T-helper 2 cell treated with Interferon-gamma antibody and Interleukin-4, amounts not matched to agents 5 μg/mL and 100 μg/mL, for 36 hours (primary cell): ENCODE data around the gene RAD51B.
A peak's percentile ranks its signal among the peaks of the same experiment; 100 is the strongest.

Experiments
- DNase-seq: peaks from one replicate; pipeline ENCODE4 v3.0.0; 2021; ENCODE audit warnings: low spot score
- H3K27ac Mint-ChIP-seq: one replicate; pipeline ENCODE4 v1.8.0; 2021; ENCODE audit warnings: mild to moderate bottlenecking, mixed read lengths
- H3K27me3 Mint-ChIP-seq: one replicate; pipeline ENCODE4 v1.8.0; 2021; ENCODE audit warnings: low read depth, mixed read lengths
- H3K36me3 Mint-ChIP-seq: one replicate; pipeline ENCODE4 v1.8.0; 2021; ENCODE audit warnings: low read depth, mixed read lengths
- H3K4me1 Mint-ChIP-seq: one replicate; pipeline ENCODE4 v1.8.0; 2021; ENCODE audit warnings: low read depth, mixed read lengths
- H3K4me3 Mint-ChIP-seq: one replicate; pipeline ENCODE4 v1.8.0; 2022; ENCODE audit warnings: mild to moderate bottlenecking, moderate library complexity, mixed read lengths
- H3K9me3 Mint-ChIP-seq: one replicate; pipeline ENCODE4 v1.8.0; 2021; ENCODE audit warnings: mixed read lengths

RAD51B gene

GRCh38 chr14:68730348-68730747, 910.8 kb downstream of the RAD51B start:
- no peaks in the 10 kb centered on the region for H3K36me3 Mint-ChIP-seq
- peaks cover 56% of the 10 kb centered on the region for H3K4me1 Mint-ChIP-seq
- H3K9me3 Mint-ChIP-seq, result no peaks in the 10 kb centered on the region
- no peak overlapping the region for H3K4me3 Mint-ChIP-seq
- no peak overlapping the region for H3K27ac Mint-ChIP-seq
- DNase-seq, result no peak
- no peaks in the 10 kb centered on the region for H3K27me3 Mint-ChIP-seq

GRCh38 chr14:68730811-68731425, 911.3 kb downstream of the RAD51B start:
- Mint-ChIP-seq H3K27me3 (no peaks in the 10 kb centered on the region), H3K36me3 (no peaks in the 10 kb centered on the region), H3K27ac (no peak overlapping the region), H3K9me3 (no peaks in the 10 kb centered on the region), H3K4me3 (no peak overlapping the region), H3K4me1 (peaks cover 55% of the 10 kb centered on the region)
- no peak for DNase-seq

- Mint-ChIP-seq H3K4me3 (peak overlapping the region; percentile 50), H3K27ac (peak overlapping the region; percentile 69), H3K9me3 (no peaks in the 10 kb centered on the region), H3K36me3 (no peaks in the 10 kb centered on the region), H3K27me3 (no peaks in the 10 kb centered on the region), H3K4me1 (peaks cover 53% of the 10 kb centered on the region)
- peak; percentile 73 for DNase-seq
Measured at GRCh38 chr14:68733086-68733914, 913.7 kb downstream of the RAD51B start.

- Mint-ChIP-seq H3K4me1 (peaks cover 46% of the 10 kb centered on the region), H3K27me3 (no peaks in the 10 kb centered on the region), H3K4me3 (peak overlapping the region; percentile 51), H3K9me3 (no peaks in the 10 kb centered on the region), H3K36me3 (no peaks in the 10 kb centered on the region), H3K27ac (peak overlapping the region; percentile 65)
- peak; percentile 61 for DNase-seq
Measured at GRCh38 chr14:68734231-68734732, 914.7 kb downstream of the RAD51B start.

- H3K9me3 Mint-ChIP-seq, result peaks cover 7% of the 10 kb centered on the region
- DNase-seq, result no peak
- H3K27me3 Mint-ChIP-seq, result no peaks in the 10 kb centered on the region
- H3K27ac Mint-ChIP-seq, result peak overlapping the region; percentile 13
- H3K4me1 Mint-ChIP-seq, result peaks cover 33% of the 10 kb centered on the region
- H3K4me3 Mint-ChIP-seq, result no peak overlapping the region
- no peaks in the 10 kb centered on the region for H3K36me3 Mint-ChIP-seq
Measured at GRCh38 chr14:68735856-68736255, 916.3 kb downstream of the RAD51B start.

- Mint-ChIP-seq H3K4me3 (no peak overlapping the region), H3K27ac (no peak overlapping the region), H3K27me3 (no peaks in the 10 kb centered on the region), H3K4me1 (peaks cover 33% of the 10 kb centered on the region), H3K9me3 (peaks cover 13% of the 10 kb centered on the region), H3K36me3 (no peaks in the 10 kb centered on the region)
- DNase-seq, result no peak
Measured at GRCh38 chr14:68736471-68736871, 916.9 kb downstream of the RAD51B start.

GRCh38 chr14:68737086-68737485, 917.5 kb downstream of the RAD51B start:
- no peak overlapping the region for H3K4me3 Mint-ChIP-seq
- no peak for DNase-seq
- H3K27me3 Mint-ChIP-seq, result no peaks in the 10 kb centered on the region
- H3K36me3 Mint-ChIP-seq, result no peaks in the 10 kb centered on the region
- peaks cover 31% of the 10 kb centered on the region for H3K4me1 Mint-ChIP-seq
- H3K9me3 Mint-ChIP-seq, result peaks cover 13% of the 10 kb centered on the region
- peak overlapping the region; percentile 41 for H3K27ac Mint-ChIP-seq

- no peaks in the 10 kb centered on the region for H3K36me3 Mint-ChIP-seq
- no peak for DNase-seq
- H3K4me1 Mint-ChIP-seq, result peaks cover 19% of the 10 kb centered on the region
- peaks cover 17% of the 10 kb centered on the region for H3K9me3 Mint-ChIP-seq
- H3K27ac Mint-ChIP-seq, result no peak overlapping the region
- no peak overlapping the region for H3K4me3 Mint-ChIP-seq
- H3K27me3 Mint-ChIP-seq, result no peaks in the 10 kb centered on the region
Measured at GRCh38 chr14:68738559-68738958, 919.0 kb downstream of the RAD51B start.

GRCh38 chr14:68739701-68740100, 920.1 kb downstream of the RAD51B start:
- Mint-ChIP-seq H3K9me3 (peaks cover 17% of the 10 kb centered on the region), H3K4me1 (peaks cover 9% of the 10 kb centered on the region), H3K27ac (no peak overlapping the region), H3K4me3 (no peak overlapping the region), H3K36me3 (no peaks in the 10 kb centered on the region), H3K27me3 (no peaks in the 10 kb centered on the region)
- DNase-seq, result no peak

GRCh38 chr14:68740788-68741476, 921.4 kb downstream of the RAD51B start:
- H3K36me3 Mint-ChIP-seq, result no peaks in the 10 kb centered on the region
- DNase-seq, result no peak
- H3K27ac Mint-ChIP-seq, result no peak overlapping the region
- H3K4me1 Mint-ChIP-seq, result peaks cover 4% of the 10 kb centered on the region
- H3K4me3 Mint-ChIP-seq, result no peak overlapping the region
- H3K27me3 Mint-ChIP-seq, result no peaks in the 10 kb centered on the region
- peaks cover 17% of the 10 kb centered on the region for H3K9me3 Mint-ChIP-seq

GRCh38 chr14:68741477-68741791, 921.9 kb downstream of the RAD51B start:
- Mint-ChIP-seq H3K27me3 (no peaks in the 10 kb centered on the region), H3K4me3 (no peak overlapping the region), H3K4me1 (no peaks in the 10 kb centered on the region), H3K27ac (no peak overlapping the region), H3K9me3 (peaks cover 17% of the 10 kb centered on the region), H3K36me3 (no peaks in the 10 kb centered on the region)
- DNase-seq, result no peak

- Mint-ChIP-seq H3K36me3 (no peaks in the 10 kb centered on the region), H3K9me3 (peaks cover 17% of the 10 kb centered on the region), H3K27me3 (no peaks in the 10 kb centered on the region), H3K27ac (no peak overlapping the region), H3K4me1 (no peaks in the 10 kb centered on the region), H3K4me3 (no peak overlapping the region)
- DNase-seq, result no peak
Measured at GRCh38 chr14:68741839-68742470, 922.4 kb downstream of the RAD51B start.

- H3K27ac Mint-ChIP-seq, result no peak overlapping the region
- H3K4me3 Mint-ChIP-seq, result no peak overlapping the region
- no peaks in the 10 kb centered on the region for H3K4me1 Mint-ChIP-seq
- no peak for DNase-seq
- peaks cover 17% of the 10 kb centered on the region for H3K9me3 Mint-ChIP-seq
- no peaks in the 10 kb centered on the region for H3K27me3 Mint-ChIP-seq
- H3K36me3 Mint-ChIP-seq, result no peaks in the 10 kb centered on the region
Measured at GRCh38 chr14:68744613-68745012, 925.0 kb downstream of the RAD51B start.

GRCh38 chr14:68747393-68747792, 927.8 kb downstream of the RAD51B start:
- H3K27me3 Mint-ChIP-seq, result no peaks in the 10 kb centered on the region
- no peaks in the 10 kb centered on the region for H3K36me3 Mint-ChIP-seq
- no peak overlapping the region for H3K4me3 Mint-ChIP-seq
- no peak overlapping the region for H3K27ac Mint-ChIP-seq
- H3K9me3 Mint-ChIP-seq, result peaks cover 2% of the 10 kb centered on the region
- no peaks in the 10 kb centered on the region for H3K4me1 Mint-ChIP-seq
- DNase-seq, result no peak
